Measurements from ENCODE around the gene PPP1R14D. TPM values are rescaled to one million over a fixed set of nuclear protein-coding genes. Genes with fewer than 3 reads are reported as not detected.

Gene PPP1R14D
- total RNA-seq, 1 experiment from 2014 or later: not detected

GRCh38 chr15:40829115-40829514 is 607 bp upstream of the PPP1R14D start:
- Histone ChIP-seq H3K4ac (ENCODE audit: low read depth, low read length) (no peak overlapping the region), H3K79me1 (ENCODE audit: insufficient read depth, low read depth, low read length, poor library complexity, severe bottlenecking) (no peaks in the 10 kb centered on the region), H3T11ph (ENCODE audit: low read length) (no peak overlapping the region), H3K4me2 (ENCODE audit: insufficient read depth, insufficient read length, low read length) (no peak overlapping the region), H3K23me2 (ENCODE audit: insufficient read length, low read depth, low read length, poor library complexity, severe bottlenecking) (no peaks in the 10 kb centered on the region), H2AFZ (ENCODE audit: low read length) (no peak overlapping the region), H2AK5ac (ENCODE audit: insufficient read length, low read length) (no peak overlapping the region), H4K91ac (ENCODE audit: insufficient read length, low read depth, low read length) (no peak overlapping the region), H3K79me2 (ENCODE audit: insufficient read depth, low read length) (no peaks in the 10 kb centered on the region), H3K27me3 (ENCODE audit: insufficient read depth, low read length) (no peaks in the 10 kb centered on the region), H3K4me1 (ENCODE audit: insufficient read depth, low read length) (peaks cover 2% of the 10 kb centered on the region; the same call in 1 of the 2 replicates), H2BK12ac (ENCODE audit: insufficient read length, low read depth, low read length) (no peak overlapping the region), H3K14ac (ENCODE audit: insufficient read depth, low read length) (no peak overlapping the region), H3K27ac (ENCODE audit: insufficient read length, low read depth, low read length) (no peak overlapping the region), H3K18ac (ENCODE audit: insufficient read length, low read depth, low read length) (no peak overlapping the region), H3K56ac (ENCODE audit: insufficient read length, low read depth, low read length) (no peak overlapping the region), H4K8ac (replicated peaks; ENCODE audit: insufficient read length, low read depth, low read length) (no peak overlapping the region), H3K9me3 (ENCODE audit: control insufficient read depth, low read depth, low read length) (no peaks in the 10 kb centered on the region), H3K23ac (ENCODE audit: insufficient read length, low read depth, low read length) (no peak overlapping the region), H2BK20ac (ENCODE audit: low read depth, low read length, poor library complexity, severe bottlenecking) (no peak overlapping the region), H2BK15ac (ENCODE audit: low read depth, low read length) (no peak overlapping the region), H4K5ac (ENCODE audit: insufficient read length, low read depth, low read length) (no peak overlapping the region), H2BK120ac (ENCODE audit: low read depth, low read length, poor library complexity, severe bottlenecking) (no peak overlapping the region), H3K9ac (ENCODE audit: extremely low read depth, insufficient read length, low read length) (no peak overlapping the region), H2BK5ac (ENCODE audit: insufficient read length, low read length) (no peak overlapping the region), H4K20me1 (ENCODE audit: control insufficient read depth, insufficient read depth, insufficient read length) (no peaks in the 10 kb centered on the region)
- DNase-seq: no peak
- TF ChIP-seq CTCF (conservative IDR thresholded peaks at IDR 0.05): no peak
- WGBS (ENCODE audit: extremely low coverage, insufficient read length, low lambda C conversion rate): no CpG with 5 or more reads among the region's 7 CpGs
- Mint-ChIP-seq H3K9me3 (no peaks in the 10 kb centered on the region), H3K4me3 (no peak overlapping the region), H3K27me3 (ENCODE audit: low read depth) (no peaks in the 10 kb centered on the region; the same call in 1 of the 2 replicates), H3K4me1 (peaks cover 9% of the 10 kb centered on the region in 2 experiments), H3K27ac (no peak overlapping the region), H3K36me3 (ENCODE audit: insufficient read depth in 1 of 3, low read depth in 3 of 3) (peaks cover 0 to 2% (median 0%) of the 10 kb centered on the region in 3 experiments; a peak in 1 of 7 replicates)

All from H9 (cell line).